Neural cell (in vitro differentiated cells): ENCODE measurements around the gene SLC16A12. TPM values are rescaled to one million over a fixed set of nuclear protein-coding genes. Genes with fewer than 3 reads are reported as not detected.

Experiments
- H2AFZ ChIP-seq: fragments of 200-600, 300-800 bp; sonication (generic), shearing (Covaris generic); 2 replicates; pipeline ENCODE4 v1.6.0; 2014; ENCODE audit warnings: low read depth, mild to moderate bottlenecking, antibody characterized with exemption, low read length, moderate library complexity
- H3F3A ChIP-seq: fragments of 200-600 bp; shearing (Covaris generic); 2 replicates; pipeline ENCODE4 v1.6.1; 2016; ENCODE audit warnings: mild to moderate bottlenecking, moderate library complexity, mixed read lengths, antibody characterized with exemption, low read length; ENCODE audit not compliant: insufficient read depth, poor library complexity, severe bottlenecking
- H3K27ac ChIP-seq: fragments of 200-600, 300-800 bp; sonication (generic), shearing (Covaris generic); 2 replicates; pipeline ENCODE4 v1.5.1; 2014; ENCODE audit warnings: mild to moderate bottlenecking, low read length, moderate library complexity
- H3K27me3 ChIP-seq: fragments of 300-800, 200-600 bp; sonication (generic), shearing (Covaris generic); 2 replicates; pipeline ENCODE4 v1.6.0; 2014; ENCODE audit warnings: mild to moderate bottlenecking, low read depth, low read length, moderate library complexity; ENCODE audit not compliant: insufficient read depth
- H3K36me3 ChIP-seq: fragments of 300-800, 200-600 bp; sonication (generic), shearing (Covaris generic); 2 replicates; pipeline ENCODE4 v1.5.1; 2014; ENCODE audit warnings: mild to moderate bottlenecking, antibody characterized with exemption, low read length, moderate library complexity; ENCODE audit not compliant: insufficient read depth
- H3K4me2 ChIP-seq: fragments of 300-800, 200-600 bp; sonication (generic), shearing (Covaris generic); 2 replicates; pipeline ENCODE4 v1.6.0; 2014; ENCODE audit warnings: mild to moderate bottlenecking, low read length
- H3K4me3 ChIP-seq: fragments of 300-800, 200-600 bp; sonication (generic), shearing (Covaris generic); 2 replicates; pipeline ENCODE4 v1.5.1; 2014; ENCODE audit warnings: mild to moderate bottlenecking, low read length, moderate library complexity
- H3K79me2 ChIP-seq: fragments of 200-600 bp; shearing (Covaris generic); replicated peaks from 2 replicates; pipeline ENCODE4 v1.6.0; 2014; ENCODE audit warnings: mild to moderate bottlenecking, low read length, moderate library complexity; ENCODE audit not compliant: insufficient read depth
- H3K9ac ChIP-seq: fragments of 300-800, 200-600 bp; sonication (generic), shearing (Covaris generic); 2 replicates; pipeline ENCODE4 v1.6.1; 2016; ENCODE audit warnings: mild to moderate bottlenecking, low read length, mixed read lengths
- H3K9me2 ChIP-seq: fragments of 200-600 bp; shearing (Covaris generic); 2 replicates; pipeline ENCODE4 v1.6.1; 2016; ENCODE audit warnings: mild to moderate bottlenecking, low read length, mixed read lengths; ENCODE audit not compliant: insufficient read depth
- H3K9me3 ChIP-seq: fragments of 200-600, 300-800 bp; sonication (generic), shearing (Covaris generic); 2 replicates; pipeline ENCODE4 v1.6.1; 2016; ENCODE audit warnings: mild to moderate bottlenecking, mixed run types, low read length, moderate library complexity, mixed read lengths
- H4K20me1 ChIP-seq: fragments of 200-600 bp; shearing (Covaris generic); 2 replicates; pipeline ENCODE4 v1.6.1; 2016; ENCODE audit warnings: mild to moderate bottlenecking, mixed run types; ENCODE audit not compliant: insufficient read depth
- EP300 ChIP-seq: fragments of 450-650 bp; conservative IDR thresholded peaks from 2 replicates; pipeline ENCODE4 v1.6.1; 2014; ENCODE audit warnings: antibody characterized with exemption, mild to moderate bottlenecking, moderate library complexity; ENCODE audit not compliant: poor library complexity, severe bottlenecking
- EZH2 ChIP-seq: fragments of 200-600, 300-800 bp; shearing (Covaris generic), sonication (generic); IDR thresholded peaks from 2 replicates; pipeline ENCODE4 v1.6.1; 2014; ENCODE audit warnings: antibody characterized with exemption, low read length, borderline replicate concordance, mild to moderate bottlenecking; ENCODE audit not compliant: insufficient read depth, poor library complexity, severe bottlenecking
- MXI1 ChIP-seq: fragments of 450-650 bp; conservative IDR thresholded peaks from 2 replicates; pipeline ENCODE4 v1.6.1; 2014; ENCODE audit warnings: antibody characterized with exemption, mild to moderate bottlenecking; ENCODE audit not compliant: poor library complexity, severe bottlenecking
- POLR2AphosphoS5 ChIP-seq: IDR thresholded peaks from 2 replicates; pipeline ENCODE4 v1.6.1; 2012
- RAD21 ChIP-seq: fragments of 450-650 bp; conservative IDR thresholded peaks from 2 replicates; pipeline ENCODE4 v1.6.1; 2014; ENCODE audit warnings: antibody characterized with exemption, mild to moderate bottlenecking, moderate library complexity
- SMC3 ChIP-seq: fragments of 450-650 bp; conservative IDR thresholded peaks from 2 replicates; pipeline ENCODE4 v1.6.1; 2014; ENCODE audit warnings: antibody characterized with exemption, mild to moderate bottlenecking, moderate library complexity; ENCODE audit not compliant: poor library complexity
- TAF1 ChIP-seq: IDR thresholded peaks from 2 replicates; pipeline ENCODE4 v1.6.1; 2012; ENCODE audit warnings: low read depth
- polyA plus RNA-seq: library from polyadenylated mRNA; depleted of rRNA; stranded (reverse); fragments of >200 nt; gene quantifications from 2 replicates; pipeline ENCODE4 v1.2.3, GENCODE V29; 2014
- TF ChIP-seq, protein P1 (sequence below): fragments of 450-650 bp; IDR thresholded peaks from 2 replicates; pipeline ENCODE4 v1.5.1; 2014; ENCODE audit warnings: antibody characterized with exemption, mild to moderate bottlenecking, moderate library complexity; ENCODE audit not compliant: poor library complexity, severe bottlenecking
- TF ChIP-seq, protein P2 (sequence below): IDR thresholded peaks from 2 replicates; pipeline ENCODE4 v1.6.1; 2012; ENCODE audit warnings: borderline replicate concordance

Gene SLC16A12
- polyA plus RNA-seq, 1 donor from 2014 or later: 0.04 TPM

DNA sequence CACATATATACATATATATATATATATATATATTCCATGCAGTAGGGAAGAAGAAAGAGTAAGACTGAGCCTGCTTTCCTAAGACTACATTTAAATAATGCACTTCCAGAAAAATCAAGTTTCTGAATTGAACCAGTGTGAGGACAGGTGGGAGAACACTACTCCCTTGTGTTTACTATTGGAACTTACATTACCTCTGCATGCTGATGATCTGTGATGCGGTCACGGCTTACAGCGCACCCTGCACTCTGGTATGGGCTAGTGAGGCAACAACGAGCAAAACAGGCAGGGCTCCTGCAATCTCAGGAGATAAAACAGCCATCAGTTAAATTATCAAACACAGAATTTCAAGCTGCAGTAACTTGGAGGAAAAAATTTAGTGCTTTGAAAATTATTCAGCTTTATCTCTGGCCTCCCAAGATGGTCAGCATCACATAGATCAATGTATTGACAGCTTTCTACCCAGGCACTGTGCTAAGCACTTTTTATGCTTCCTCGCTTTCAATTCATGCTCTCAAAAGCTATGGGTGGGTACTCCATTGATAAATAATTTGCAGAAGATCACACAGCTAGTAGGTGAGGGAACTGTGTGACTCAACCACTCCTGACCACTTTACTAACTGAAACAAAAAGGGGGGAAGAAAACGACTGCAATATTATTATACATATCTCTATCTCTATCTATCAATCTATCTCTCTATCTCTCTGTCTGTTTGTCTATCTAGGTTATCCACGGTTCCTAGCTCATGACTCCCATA is 20.5 kb upstream of the SLC16A12 start:
- no peak overlapping the region for H3K27ac ChIP-seq
- no peak overlapping the region for H2AFZ ChIP-seq
- H3K36me3 ChIP-seq: no peaks in the 10 kb centered on the region
- no peak overlapping the region for H3K4me2 ChIP-seq
- H3K9ac ChIP-seq: no peak overlapping the region
- no peaks in the 10 kb centered on the region for H3F3A ChIP-seq
- TF ChIP-seq SMC3: no peak
- no peak for TF ChIP-seq TAF1
- TF ChIP-seq MXI1: no peak
- TF ChIP-seq, protein P1, sequence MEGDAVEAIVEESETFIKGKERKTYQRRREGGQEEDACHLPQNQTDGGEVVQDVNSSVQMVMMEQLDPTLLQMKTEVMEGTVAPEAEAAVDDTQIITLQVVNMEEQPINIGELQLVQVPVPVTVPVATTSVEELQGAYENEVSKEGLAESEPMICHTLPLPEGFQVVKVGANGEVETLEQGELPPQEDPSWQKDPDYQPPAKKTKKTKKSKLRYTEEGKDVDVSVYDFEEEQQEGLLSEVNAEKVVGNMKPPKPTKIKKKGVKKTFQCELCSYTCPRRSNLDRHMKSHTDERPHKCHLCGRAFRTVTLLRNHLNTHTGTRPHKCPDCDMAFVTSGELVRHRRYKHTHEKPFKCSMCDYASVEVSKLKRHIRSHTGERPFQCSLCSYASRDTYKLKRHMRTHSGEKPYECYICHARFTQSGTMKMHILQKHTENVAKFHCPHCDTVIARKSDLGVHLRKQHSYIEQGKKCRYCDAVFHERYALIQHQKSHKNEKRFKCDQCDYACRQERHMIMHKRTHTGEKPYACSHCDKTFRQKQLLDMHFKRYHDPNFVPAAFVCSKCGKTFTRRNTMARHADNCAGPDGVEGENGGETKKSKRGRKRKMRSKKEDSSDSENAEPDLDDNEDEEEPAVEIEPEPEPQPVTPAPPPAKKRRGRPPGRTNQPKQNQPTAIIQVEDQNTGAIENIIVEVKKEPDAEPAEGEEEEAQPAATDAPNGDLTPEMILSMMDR: no peak
- TF ChIP-seq POLR2AphosphoS5: no peak
- H3K9me2 ChIP-seq: no peaks in the 10 kb centered on the region
- no peaks in the 10 kb centered on the region for H3K79me2 ChIP-seq
- no peak overlapping the region for H3K4me3 ChIP-seq
- no peaks in the 10 kb centered on the region for H3K27me3 ChIP-seq
- no peaks in the 10 kb centered on the region for H3K9me3 ChIP-seq
- no peaks in the 10 kb centered on the region for H4K20me1 ChIP-seq

DNA sequence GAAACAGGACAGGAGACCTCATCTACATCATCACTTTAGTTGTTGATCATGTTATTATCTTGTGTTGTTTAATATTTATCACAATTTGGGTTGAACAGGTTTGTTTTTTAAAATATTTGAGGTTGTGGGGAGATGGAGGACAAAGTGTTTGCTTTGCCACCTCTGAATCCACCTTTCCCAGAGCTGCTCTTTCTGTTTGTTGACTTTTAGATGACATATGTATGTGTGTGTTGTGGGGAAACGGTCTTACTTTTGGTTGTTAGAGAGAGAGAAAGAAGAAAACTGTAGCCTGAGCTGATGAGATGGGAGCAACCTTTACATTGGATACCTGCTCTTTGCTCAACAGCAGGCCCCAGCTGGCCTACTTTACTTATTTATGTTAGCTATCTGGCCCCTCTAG is 19.0 kb upstream of the SLC16A12 start:
- Histone ChIP-seq H3K27me3 (no peaks in the 10 kb centered on the region), H3K79me2 (no peaks in the 10 kb centered on the region)

More for the DNA sequence above, 19.0 kb upstream of the SLC16A12 start:
- Histone ChIP-seq H3K9me3 (no peaks in the 10 kb centered on the region), H2AFZ (no peak overlapping the region), H4K20me1 (no peaks in the 10 kb centered on the region), H3K9me2 (no peaks in the 10 kb centered on the region), H3K4me2 (no peak overlapping the region), H3K9ac (no peak overlapping the region), H3F3A (no peaks in the 10 kb centered on the region), H3K27ac (no peak overlapping the region), H3K4me3 (no peak overlapping the region), H3K36me3 (no peaks in the 10 kb centered on the region)
- TF ChIP-seq, protein P2, sequence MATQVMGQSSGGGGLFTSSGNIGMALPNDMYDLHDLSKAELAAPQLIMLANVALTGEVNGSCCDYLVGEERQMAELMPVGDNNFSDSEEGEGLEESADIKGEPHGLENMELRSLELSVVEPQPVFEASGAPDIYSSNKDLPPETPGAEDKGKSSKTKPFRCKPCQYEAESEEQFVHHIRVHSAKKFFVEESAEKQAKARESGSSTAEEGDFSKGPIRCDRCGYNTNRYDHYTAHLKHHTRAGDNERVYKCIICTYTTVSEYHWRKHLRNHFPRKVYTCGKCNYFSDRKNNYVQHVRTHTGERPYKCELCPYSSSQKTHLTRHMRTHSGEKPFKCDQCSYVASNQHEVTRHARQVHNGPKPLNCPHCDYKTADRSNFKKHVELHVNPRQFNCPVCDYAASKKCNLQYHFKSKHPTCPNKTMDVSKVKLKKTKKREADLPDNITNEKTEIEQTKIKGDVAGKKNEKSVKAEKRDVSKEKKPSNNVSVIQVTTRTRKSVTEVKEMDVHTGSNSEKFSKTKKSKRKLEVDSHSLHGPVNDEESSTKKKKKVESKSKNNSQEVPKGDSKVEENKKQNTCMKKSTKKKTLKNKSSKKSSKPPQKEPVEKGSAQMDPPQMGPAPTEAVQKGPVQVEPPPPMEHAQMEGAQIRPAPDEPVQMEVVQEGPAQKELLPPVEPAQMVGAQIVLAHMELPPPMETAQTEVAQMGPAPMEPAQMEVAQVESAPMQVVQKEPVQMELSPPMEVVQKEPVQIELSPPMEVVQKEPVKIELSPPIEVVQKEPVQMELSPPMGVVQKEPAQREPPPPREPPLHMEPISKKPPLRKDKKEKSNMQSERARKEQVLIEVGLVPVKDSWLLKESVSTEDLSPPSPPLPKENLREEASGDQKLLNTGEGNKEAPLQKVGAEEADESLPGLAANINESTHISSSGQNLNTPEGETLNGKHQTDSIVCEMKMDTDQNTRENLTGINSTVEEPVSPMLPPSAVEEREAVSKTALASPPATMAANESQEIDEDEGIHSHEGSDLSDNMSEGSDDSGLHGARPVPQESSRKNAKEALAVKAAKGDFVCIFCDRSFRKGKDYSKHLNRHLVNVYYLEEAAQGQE: no peak
- TF ChIP-seq, protein P1: no peak
- TF ChIP-seq RAD21 (no peak), TAF1 (no peak), EZH2 (no peak), EP300 (no peak), MXI1 (no peak), POLR2AphosphoS5 (no peak)
